Measurements from ENCODE around the gene ALG9.
A peak's percentile ranks its signal among the peaks of the same experiment; 100 is the strongest.
"Not testable (repeated sequence)": the region's sequence is repeated elsewhere in the genome, so short reads cannot be mapped to it uniquely, and the experiment has no call there.

The ALG9 gene

GRCh38 chr11:111870886-111871692 is at the start of gene ALG9:
Gene ALG9, minus strand, starts transcription at chr11:111871581. Its CDS starts 99 bp downstream, at chr11:111871482.
- peak; percentile 91 for DNase-seq (ENCODE audit: low spot score)

GRCh38 chr11:111920908-111921307 is 49.5 kb upstream of the ALG9 start:
- DNase-seq (ENCODE audit: low spot score), result no peak

- DNase-seq (ENCODE audit: low spot score), result peak; percentile 50
Measured at GRCh38 chr11:111918390-111919256, 47.2 kb upstream of the ALG9 start, which contains the start of gene C11orf52. Gene C11orf52, plus strand, starts transcription at chr11:111918913. Its CDS starts 60 bp downstream, at chr11:111918973.

- no peak for DNase-seq (ENCODE audit: low spot score)
Measured at GRCh38 chr11:111917788-111918187, 46.4 kb upstream of the ALG9 start.

- no peak for DNase-seq (ENCODE audit: low spot score)
Measured at GRCh38 chr11:111917312-111917711, 45.9 kb upstream of the ALG9 start.

GRCh38 chr11:111916768-111917167 is 45.4 kb upstream of the ALG9 start:
- no peak for DNase-seq (ENCODE audit: low spot score)

GRCh38 chr11:111913997-111914396 is 42.6 kb upstream of the ALG9 start:
- peak; percentile 79 for DNase-seq (ENCODE audit: low spot score)

GRCh38 chr11:111913031-111913861 is 41.9 kb upstream of the ALG9 start:
- peak; percentile 26 for DNase-seq (ENCODE audit: low spot score)

GRCh38 chr11:111912535-111912934 is 41.2 kb upstream of the ALG9 start, which contains the start of gene HSPB2:
Gene HSPB2, plus strand, starts transcription at chr11:111912734. Its CDS starts 96 bp downstream, at chr11:111912830.
- no peak for DNase-seq (ENCODE audit: low spot score)

GRCh38 chr11:111911563-111912401 is 40.4 kb upstream of the ALG9 start, which contains the start of gene CRYAB:
Gene CRYAB, minus strand, starts transcription at chr11:111911770. Its CDS starts 46 bp downstream, at chr11:111911724.
- DNase-seq (ENCODE audit: low spot score), result peak; percentile 90

- DNase-seq (ENCODE audit: low spot score), result peak; percentile 28
Measured at GRCh38 chr11:111910676-111911562, 39.5 kb upstream of the ALG9 start.

GRCh38 chr11:111909378-111909777 is 38.0 kb upstream of the ALG9 start:
- no peak for DNase-seq (ENCODE audit: low spot score)

- no peak for DNase-seq (ENCODE audit: low spot score)
Measured at GRCh38 chr11:111908639-111909305, 37.4 kb upstream of the ALG9 start.

- peak; percentile 12 for DNase-seq (ENCODE audit: low spot score)
Measured at GRCh38 chr11:111906680-111907079, 35.3 kb upstream of the ALG9 start.

- no peak for DNase-seq (ENCODE audit: low spot score)
Measured at GRCh38 chr11:111905411-111905810, 34.0 kb upstream of the ALG9 start.

- no peak for DNase-seq (ENCODE audit: low spot score)
Measured at GRCh38 chr11:111886844-111887243, 15.5 kb upstream of the ALG9 start.

- no peak for DNase-seq (ENCODE audit: low spot score)
Measured at GRCh38 chr11:111886032-111886431, 14.7 kb upstream of the ALG9 start.

GRCh38 chr11:111885053-111885452 is 13.7 kb upstream of the ALG9 start:
- not testable (repeated sequence) for DNase-seq (ENCODE audit: low spot score)

- DNase-seq (ENCODE audit: low spot score), result no peak
Measured at GRCh38 chr11:111882202-111882601, 10.8 kb upstream of the ALG9 start.
